Mucosa of rectum (tissue), 2 donors: ENCODE data around the gene MAD2L1BP.
"Not testable (repeated sequence)": the region's sequence is repeated elsewhere in the genome, so short reads cannot be mapped to it uniquely, and the experiment has no call there.

Experiments
- H3K27ac ChIP-seq, 2 donors: one replicate each; pipeline ENCODE4 v1.7.0; 2013; ENCODE audit warnings: inconsistent platforms in 2 of 2, low read depth in 2 of 2, low read length in 2 of 2
- H3K27me3 ChIP-seq, 2 donors: one replicate each; pipeline ENCODE4 v1.7.0; 2013; ENCODE audit warnings: low read length in 2 of 2; ENCODE audit not compliant: control insufficient read depth in 2 of 2, insufficient read depth in 2 of 2
- H3K36me3 ChIP-seq, 2 donors: one replicate each; pipeline ENCODE4 v1.7.0; 2013; ENCODE audit warnings: low read length in 2 of 2; ENCODE audit not compliant: control insufficient read depth in 2 of 2, insufficient read depth in 2 of 2
- H3K4me1 ChIP-seq, 2 donors: one replicate each; pipeline ENCODE4 v1.7.0; 2013; ENCODE audit warnings: low read length in 2 of 2, mild to moderate bottlenecking in 1 of 2; ENCODE audit not compliant: control insufficient read depth in 2 of 2, insufficient read depth in 2 of 2
- H3K4me3 ChIP-seq, 2 donors: one replicate each; pipeline ENCODE4 v1.7.0; 2013; ENCODE audit warnings: low read length in 2 of 2
- H3K9ac ChIP-seq, 2 donors: one replicate each; pipeline ENCODE4 v1.7.0; 2013; ENCODE audit warnings: low read length in 2 of 2, low read depth in 1 of 2, mild to moderate bottlenecking in 1 of 2
- H3K9me3 ChIP-seq, 2 donors: one replicate each; pipeline ENCODE4 v1.7.0; 2013; ENCODE audit warnings: low read length in 2 of 2; ENCODE audit not compliant: control insufficient read depth in 2 of 2
- donor health status: healthy.
- donor health status: Normal muscosa, but diverticular disease.

MAD2L1BP gene

GRCh38 chr6:43625393-43625992, 10.1 kb upstream of the MAD2L1BP start:
- H3K4me3 ChIP-seq = no peak overlapping the region
- peaks cover 53 to 58% of the 10 kb centered on the region in 2 donors for H3K36me3 ChIP-seq
- no peaks in the 10 kb centered on the region for H3K9me3 ChIP-seq
- no peaks in the 10 kb centered on the region for H3K27me3 ChIP-seq
- peaks cover 14 to 16% of the 10 kb centered on the region in 2 donors for H3K4me1 ChIP-seq
- no peak overlapping the region for H3K9ac ChIP-seq
- no peak overlapping the region for H3K27ac ChIP-seq

- H3K27ac ChIP-seq = peak overlapping the region; percentile 38 to 43
- H3K4me3 ChIP-seq = peak overlapping the region; percentile 1 to 35
- H3K36me3 ChIP-seq = peaks cover 36 to 41% of the 10 kb centered on the region in 2 donors
- no peaks in the 10 kb centered on the region for H3K27me3 ChIP-seq
- no peaks in the 10 kb centered on the region for H3K9me3 ChIP-seq
- H3K9ac ChIP-seq = peak overlapping the region; percentile 39 to 58
- peaks cover 14 to 16% of the 10 kb centered on the region in 2 donors for H3K4me1 ChIP-seq
Observed at GRCh38 chr6:43627008-43627825, 8.4 kb upstream of the MAD2L1BP start.

GRCh38 chr6:43628393-43629103, 7.1 kb upstream of the MAD2L1BP start:
- Histone ChIP-seq H3K4me3 (peak overlapping the region; percentile 92 to 93), H3K27ac (peak overlapping the region; percentile 86 to 88), H3K36me3 (peaks cover 25 to 32% of the 10 kb centered on the region in 2 donors), H3K9ac (peak overlapping the region; percentile 94 to 96), H3K9me3 (no peaks in the 10 kb centered on the region), H3K27me3 (no peaks in the 10 kb centered on the region), H3K4me1 (peaks cover 16 to 17% of the 10 kb centered on the region in 2 donors)

- H3K4me3 ChIP-seq = peak within 1 kb of the TSS; percentile 93 to 95
- H3K27me3 ChIP-seq = no peaks in the 10 kb centered on the region
- peak within 1 kb of the TSS; percentile 96 to 99 for H3K27ac ChIP-seq
- peaks cover 16 to 17% of the 10 kb centered on the region in 2 donors for H3K4me1 ChIP-seq
- peaks cover 21 to 27% of the 10 kb centered on the region in 2 donors for H3K36me3 ChIP-seq
- H3K9me3 ChIP-seq = no peaks in the 10 kb centered on the region
- peak within 1 kb of the TSS; percentile 96 for H3K9ac ChIP-seq
Observed at GRCh38 chr6:43629104-43629504, 6.5 kb upstream of the MAD2L1BP start, which contains the start of gene GTPBP2. TSS of gene GTPBP2 (minus strand) at chr6:43629264. CDS start at chr6:43629162, 102 bp downstream.

GRCh38 chr6:43629505-43630300, 5.9 kb upstream of the MAD2L1BP start:
- Histone ChIP-seq H3K36me3 (peaks cover 15 to 21% of the 10 kb centered on the region in 2 donors), H3K9ac (peak overlapping the region; percentile 94 to 96), H3K9me3 (no peaks in the 10 kb centered on the region), H3K27me3 (no peaks in the 10 kb centered on the region), H3K27ac (peak overlapping the region; percentile 96 to 99), H3K4me3 (peak overlapping the region; percentile 63 to 95), H3K4me1 (peaks cover 16 to 17% of the 10 kb centered on the region in 2 donors)

- peaks cover 3 to 7% of the 10 kb centered on the region in 2 donors for H3K36me3 ChIP-seq
- H3K27ac ChIP-seq = no peak overlapping the region
- H3K9ac ChIP-seq = no peak overlapping the region
- H3K4me3 ChIP-seq = no peak overlapping the region
- H3K27me3 ChIP-seq = no peaks in the 10 kb centered on the region
- H3K4me1 ChIP-seq = peaks cover 22 to 23% of the 10 kb centered on the region in 2 donors
- H3K9me3 ChIP-seq = no peaks in the 10 kb centered on the region
Observed at GRCh38 chr6:43630980-43631619, 4.5 kb upstream of the MAD2L1BP start.

GRCh38 chr6:43633002-43633401, 2.6 kb upstream of the MAD2L1BP start:
- H3K27ac ChIP-seq, H3K9ac ChIP-seq, H3K4me3 ChIP-seq, H3K27me3 ChIP-seq, H3K36me3 ChIP-seq, H3K9me3 ChIP-seq: not testable (repeated sequence)
- peaks cover 23 to 24% of the 10 kb centered on the region in 2 donors for H3K4me1 ChIP-seq

- Histone ChIP-seq H3K4me3 (peak overlapping the region in 1 of 2 donors; percentile 99), H3K9me3 (no peaks in the 10 kb centered on the region), H3K36me3 (peaks cover 10 to 11% of the 10 kb centered on the region in 2 donors), H3K27ac (peak overlapping the region in 1 of 2 donors; percentile 88), H3K27me3 (no peaks in the 10 kb centered on the region), H3K4me1 (peaks cover 24 to 27% of the 10 kb centered on the region in 2 donors), H3K9ac (no peak overlapping the region)
Observed at GRCh38 chr6:43634702-43635303, 837 bp upstream of the MAD2L1BP start.

- peak overlapping the region; percentile 95 to 97 for H3K9ac ChIP-seq
- H3K9me3 ChIP-seq = no peaks in the 10 kb centered on the region
- peaks cover 18 to 22% of the 10 kb centered on the region in 2 donors for H3K4me1 ChIP-seq
- peak overlapping the region; percentile 99 for H3K4me3 ChIP-seq
- peaks cover 21 to 24% of the 10 kb centered on the region in 2 donors for H3K36me3 ChIP-seq
- no peaks in the 10 kb centered on the region for H3K27me3 ChIP-seq
- peak overlapping the region; percentile 84 to 88 for H3K27ac ChIP-seq
Observed at GRCh38 chr6:43636308-43636659, 644 bp downstream of the MAD2L1BP start.
